ENCODE data around the gene ABCA1. TPM values are rescaled to one million over a fixed set of nuclear protein-coding genes. Genes with fewer than 3 reads are reported as not detected.

Gene ABCA1
- total and polyA plus RNA-seq, 2 of the 13 experiments (the other 11 are each of a cell fraction or from before 2014, with no cell fraction given) = 26.8 to 63.8 TPM

DNA sequence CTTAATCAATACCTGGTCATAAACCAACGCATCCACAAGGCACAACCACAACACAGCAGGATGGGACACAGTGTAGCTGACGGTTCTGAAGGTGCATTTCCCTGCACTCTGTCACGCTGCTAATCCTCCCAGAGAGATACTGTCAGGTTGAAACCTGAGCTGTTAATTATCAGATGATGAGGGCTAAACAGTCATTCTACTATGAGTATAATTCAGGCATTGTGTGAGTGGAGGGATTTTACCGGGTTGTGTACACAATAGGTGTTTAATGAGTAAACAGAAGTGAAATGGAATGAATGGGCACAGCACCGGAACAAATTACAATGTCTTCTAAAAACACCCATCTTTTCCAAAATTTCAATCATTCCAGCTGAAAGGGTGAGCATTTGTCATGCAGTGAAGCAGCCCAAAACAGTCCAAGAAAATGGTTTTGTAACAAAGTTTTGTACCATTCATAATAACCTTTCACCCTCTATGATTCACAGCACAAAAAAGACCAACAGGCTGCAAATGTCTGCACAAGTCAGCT is 71.5 kb downstream of the ABCA1 start (continued):
- TF ChIP-seq TARDBP (CRISPR knock-in tag; IDR thresholded peaks at IDR 0.05) (peak; percentile 66; the same call in 1 of the 2 replicates), SAP130 (CRISPR knock-in tag; IDR thresholded peaks at IDR 0.05; ENCODE audit: low read depth) (peak; percentile 82), GATA4 (IDR thresholded peaks at IDR 0.05; ENCODE audit: borderline replicate concordance, low read depth) (no peak), MEF2D (CRISPR knock-in tag; IDR thresholded peaks at IDR 0.05) (0 out of 2 replicates have a peak, but pooled peaks have one; percentile 17), ZNF431 (CRISPR knock-in tag; IDR thresholded peaks at IDR 0.05; ENCODE audit: borderline replicate concordance, low read depth) (peak; percentile 79; the same call in 1 of the 2 replicates), GATAD2A (CRISPR knock-in tag; IDR thresholded peaks at IDR 0.05) (peak; percentile 72), PPARG (CRISPR knock-in tag; conservative IDR thresholded peaks at IDR 0.05) (peak; percentile 82), FOXP1 (IDR thresholded peaks at IDR 0.05) (peak; percentile 92), FOXP1 (CRISPR knock-in tag; IDR thresholded peaks at IDR 0.05) (peak; percentile 93), AGO1 (IDR thresholded peaks at IDR 0.05; ENCODE audit: low read depth, low read length, poor library complexity, severe bottlenecking) (no peak), ZNF331 (CRISPR knock-in tag; IDR thresholded peaks at IDR 0.05) (peak; percentile 69; the same call in 1 of the 2 replicates), BHLHE40 (IDR thresholded peaks at IDR 0.05; ENCODE audit: low read length) (no peak), TCF12 (IDR thresholded peaks at IDR 0.05) (no peak), TCF12 (CRISPR knock-in tag; IDR thresholded peaks at IDR 0.05) (0 out of 2 replicates have a peak, but pooled peaks have one; percentile 25)
- TF ChIP-seq, protein P1, sequence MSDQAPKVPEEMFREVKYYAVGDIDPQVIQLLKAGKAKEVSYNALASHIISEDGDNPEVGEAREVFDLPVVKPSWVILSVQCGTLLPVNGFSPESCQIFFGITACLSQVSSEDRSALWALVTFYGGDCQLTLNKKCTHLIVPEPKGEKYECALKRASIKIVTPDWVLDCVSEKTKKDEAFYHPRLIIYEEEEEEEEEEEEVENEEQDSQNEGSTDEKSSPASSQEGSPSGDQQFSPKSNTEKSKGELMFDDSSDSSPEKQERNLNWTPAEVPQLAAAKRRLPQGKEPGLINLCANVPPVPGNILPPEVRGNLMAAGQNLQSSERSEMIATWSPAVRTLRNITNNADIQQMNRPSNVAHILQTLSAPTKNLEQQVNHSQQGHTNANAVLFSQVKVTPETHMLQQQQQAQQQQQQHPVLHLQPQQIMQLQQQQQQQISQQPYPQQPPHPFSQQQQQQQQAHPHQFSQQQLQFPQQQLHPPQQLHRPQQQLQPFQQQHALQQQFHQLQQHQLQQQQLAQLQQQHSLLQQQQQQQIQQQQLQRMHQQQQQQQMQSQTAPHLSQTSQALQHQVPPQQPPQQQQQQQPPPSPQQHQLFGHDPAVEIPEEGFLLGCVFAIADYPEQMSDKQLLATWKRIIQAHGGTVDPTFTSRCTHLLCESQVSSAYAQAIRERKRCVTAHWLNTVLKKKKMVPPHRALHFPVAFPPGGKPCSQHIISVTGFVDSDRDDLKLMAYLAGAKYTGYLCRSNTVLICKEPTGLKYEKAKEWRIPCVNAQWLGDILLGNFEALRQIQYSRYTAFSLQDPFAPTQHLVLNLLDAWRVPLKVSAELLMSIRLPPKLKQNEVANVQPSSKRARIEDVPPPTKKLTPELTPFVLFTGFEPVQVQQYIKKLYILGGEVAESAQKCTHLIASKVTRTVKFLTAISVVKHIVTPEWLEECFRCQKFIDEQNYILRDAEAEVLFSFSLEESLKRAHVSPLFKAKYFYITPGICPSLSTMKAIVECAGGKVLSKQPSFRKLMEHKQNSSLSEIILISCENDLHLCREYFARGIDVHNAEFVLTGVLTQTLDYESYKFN (CRISPR knock-in tag; conservative IDR thresholded peaks at IDR 0.05) = peak; percentile 86
- TF ChIP-seq, protein P2, sequence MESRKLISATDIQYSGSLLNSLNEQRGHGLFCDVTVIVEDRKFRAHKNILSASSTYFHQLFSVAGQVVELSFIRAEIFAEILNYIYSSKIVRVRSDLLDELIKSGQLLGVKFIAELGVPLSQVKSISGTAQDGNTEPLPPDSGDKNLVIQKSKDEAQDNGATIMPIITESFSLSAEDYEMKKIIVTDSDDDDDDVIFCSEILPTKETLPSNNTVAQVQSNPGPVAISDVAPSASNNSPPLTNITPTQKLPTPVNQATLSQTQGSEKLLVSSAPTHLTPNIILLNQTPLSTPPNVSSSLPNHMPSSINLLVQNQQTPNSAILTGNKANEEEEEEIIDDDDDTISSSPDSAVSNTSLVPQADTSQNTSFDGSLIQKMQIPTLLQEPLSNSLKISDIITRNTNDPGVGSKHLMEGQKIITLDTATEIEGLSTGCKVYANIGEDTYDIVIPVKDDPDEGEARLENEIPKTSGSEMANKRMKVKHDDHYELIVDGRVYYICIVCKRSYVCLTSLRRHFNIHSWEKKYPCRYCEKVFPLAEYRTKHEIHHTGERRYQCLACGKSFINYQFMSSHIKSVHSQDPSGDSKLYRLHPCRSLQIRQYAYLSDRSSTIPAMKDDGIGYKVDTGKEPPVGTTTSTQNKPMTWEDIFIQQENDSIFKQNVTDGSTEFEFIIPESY (CRISPR knock-in tag; IDR thresholded peaks at IDR 0.05) = no peak
- TF ChIP-seq, protein P3, sequence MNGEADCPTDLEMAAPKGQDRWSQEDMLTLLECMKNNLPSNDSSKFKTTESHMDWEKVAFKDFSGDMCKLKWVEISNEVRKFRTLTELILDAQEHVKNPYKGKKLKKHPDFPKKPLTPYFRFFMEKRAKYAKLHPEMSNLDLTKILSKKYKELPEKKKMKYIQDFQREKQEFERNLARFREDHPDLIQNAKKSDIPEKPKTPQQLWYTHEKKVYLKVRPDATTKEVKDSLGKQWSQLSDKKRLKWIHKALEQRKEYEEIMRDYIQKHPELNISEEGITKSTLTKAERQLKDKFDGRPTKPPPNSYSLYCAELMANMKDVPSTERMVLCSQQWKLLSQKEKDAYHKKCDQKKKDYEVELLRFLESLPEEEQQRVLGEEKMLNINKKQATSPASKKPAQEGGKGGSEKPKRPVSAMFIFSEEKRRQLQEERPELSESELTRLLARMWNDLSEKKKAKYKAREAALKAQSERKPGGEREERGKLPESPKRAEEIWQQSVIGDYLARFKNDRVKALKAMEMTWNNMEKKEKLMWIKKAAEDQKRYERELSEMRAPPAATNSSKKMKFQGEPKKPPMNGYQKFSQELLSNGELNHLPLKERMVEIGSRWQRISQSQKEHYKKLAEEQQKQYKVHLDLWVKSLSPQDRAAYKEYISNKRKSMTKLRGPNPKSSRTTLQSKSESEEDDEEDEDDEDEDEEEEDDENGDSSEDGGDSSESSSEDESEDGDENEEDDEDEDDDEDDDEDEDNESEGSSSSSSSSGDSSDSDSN (CRISPR knock-in tag; IDR thresholded peaks at IDR 0.05) = no peak; the same call in 1 of the 2 replicates
